Adrenal gland (tissue), 5 donors: ENCODE results near the gene ETV6.

ENCODE experiments used
- CTCF ChIP-seq, 6 experiments: fragments of 450-650 bp in 4 of 6; fragments of 200-600 bp in 2 of 6; sonication (generic) in 1 of 6; IDR thresholded peaks; 1 replicate in 5 of 6; 2 replicates in 1 of 6; pipeline versions ENCODE4 v1.5.1 to v1.8.0; 2016 to 2021; ENCODE audit warnings: antibody characterized with exemption in 6 of 6, mild to moderate bottlenecking in 2 of 6, moderate library complexity in 1 of 6
- POLR2A ChIP-seq, 2 donors: fragments of 450-650 bp; IDR thresholded peaks; one replicate each; pipeline ENCODE4 v1.6.1; 2017; ENCODE audit warnings: antibody characterized with exemption in 2 of 2, mild to moderate bottlenecking in 2 of 2, moderate library complexity in 1 of 2
- donor health status: DM: no; HTN: no; CAD: no.

DNA sequence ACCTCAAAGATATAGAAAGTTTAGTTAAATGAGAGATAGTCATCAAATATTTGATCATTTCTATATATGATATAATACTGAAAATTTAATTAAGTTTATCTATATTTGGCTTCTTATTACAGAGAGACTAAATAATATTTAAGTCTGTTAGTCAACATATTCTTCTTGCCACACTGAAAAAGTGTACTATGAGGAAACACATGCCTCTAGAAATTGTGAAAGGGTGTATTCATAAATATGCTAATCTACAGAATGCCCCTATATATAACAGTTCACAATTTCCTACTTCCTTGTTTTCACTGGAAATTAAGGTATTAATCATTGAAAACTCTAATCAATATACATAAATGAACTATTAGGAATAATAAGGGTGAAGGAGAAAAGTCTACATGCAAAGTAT lies 31.4 kb upstream of the ETV6 start:
- TF ChIP-seq POLR2A (IDR thresholded peaks at IDR 0.05) (no peak), CTCF (IDR thresholded peaks at IDR 0.05) (no peak)
